ENCODE results near the gene CABP7.

The CABP7 gene

GRCh38 chr22:29707471-29707870, 12.3 kb upstream of the CABP7 start:
- H3K27ac ChIP-seq (ENCODE audit: low read length, poor library complexity, severe bottlenecking): no peak overlapping the region
- H3K79me1 ChIP-seq (replicated peaks; ENCODE audit: low read length, poor library complexity, severe bottlenecking): no peaks in the 10 kb centered on the region
- H3K4ac ChIP-seq (ENCODE audit: low read depth in 1 of 2, low read length in 2 of 2): no peak overlapping the region
- H3K36me3 ChIP-seq (ENCODE audit: control insufficient read depth in 1 of 2, insufficient read depth in 2 of 2, low read depth in 1 of 2, low read length in 2 of 2): no peaks in the 10 kb centered on the region
- H2BK120ac ChIP-seq (ENCODE audit: low read depth, low read length): no peak overlapping the region
- H4K8ac ChIP-seq (ENCODE audit: low read length): no peak overlapping the region
- H3K27me3 ChIP-seq (ENCODE audit: control insufficient read depth in 1 of 2, insufficient read depth in 1 of 2, low read length in 2 of 2): peaks cover 36 to 91% of the 10 kb centered on the region in 2 experiments
- H3K23ac ChIP-seq (ENCODE audit: low read length in 2 of 2): no peak overlapping the region
- no peak overlapping the region for H4K91ac ChIP-seq (ENCODE audit: low read length)
- no peak overlapping the region for H2BK15ac ChIP-seq (ENCODE audit: low read depth, poor library complexity, severe bottlenecking)
- no peak overlapping the region for H3K14ac ChIP-seq (ENCODE audit: low read length in 2 of 2)
- H3K4me3 ChIP-seq (ENCODE audit: insufficient read depth in 1 of 2, low read depth in 1 of 2, low read length in 2 of 2): no peak overlapping the region
- 89% methylated on average over 5 of the region's 5 CpGs for WGBS
- peaks cover 31% of the 10 kb centered on the region for H3K4me1 ChIP-seq (ENCODE audit: control insufficient read depth, insufficient read depth, low read depth, low read length)
- no peak overlapping the region for H3K4me2 ChIP-seq (ENCODE audit: low read length, poor library complexity, severe bottlenecking)
- no peak overlapping the region for H2AFZ ChIP-seq (ENCODE audit: low read depth, low read length)
- no peak overlapping the region for H3K18ac ChIP-seq (ENCODE audit: low read depth in 1 of 2, low read length in 2 of 2)
- H3K9me3 ChIP-seq (ENCODE audit: control insufficient read depth, low read length): no peaks in the 10 kb centered on the region
- no peak overlapping the region for H2AK5ac ChIP-seq (ENCODE audit: low read length, severe bottlenecking)
- H2BK12ac ChIP-seq (ENCODE audit: low read length in 2 of 2): no peak overlapping the region
- DNase-seq: no peak
- H3K9ac ChIP-seq (ENCODE audit: low read length): no peak overlapping the region
- no peak overlapping the region for H2BK5ac ChIP-seq (ENCODE audit: low read depth, low read length, poor library complexity, severe bottlenecking)

DNA sequence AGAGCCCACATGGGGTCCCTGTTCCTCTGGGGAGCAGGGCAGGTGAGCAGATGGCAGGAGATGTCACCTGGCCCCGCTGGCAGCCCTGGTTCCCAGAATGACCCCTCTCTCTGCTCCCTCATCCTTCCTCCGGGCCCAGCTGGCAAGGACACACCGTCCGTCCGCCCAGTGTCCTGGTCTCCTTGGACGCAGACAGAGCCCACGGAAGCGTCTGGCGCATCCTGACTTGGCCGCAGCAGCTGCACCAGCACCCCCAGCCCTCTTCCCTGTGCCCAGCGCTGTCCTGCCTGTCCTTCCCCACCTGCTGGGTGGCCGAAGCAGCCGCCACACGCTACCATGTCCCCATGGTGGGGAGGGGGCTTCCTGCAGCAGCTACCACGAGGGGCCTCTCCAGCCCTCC, 9.6 kb upstream of the CABP7 start:
- 78% methylated on average over 15 of the region's 15 CpGs for WGBS
- no peak overlapping the region for H3K4me3 ChIP-seq (ENCODE audit: insufficient read depth in 1 of 2, low read depth in 1 of 2, low read length in 2 of 2)

GRCh38 chr22:29710922-29711593, 8.7 kb upstream of the CABP7 start:
- no peak overlapping the region for H3K23ac ChIP-seq (ENCODE audit: low read length in 2 of 2)
- H3K4me1 ChIP-seq (ENCODE audit: control insufficient read depth, insufficient read depth, low read depth, low read length): no peaks in the 10 kb centered on the region
- no peaks in the 10 kb centered on the region for H3K36me3 ChIP-seq (ENCODE audit: control insufficient read depth in 1 of 2, insufficient read depth in 2 of 2, low read depth in 1 of 2, low read length in 2 of 2)
- H2BK5ac ChIP-seq (ENCODE audit: low read depth, low read length, poor library complexity, severe bottlenecking): no peak overlapping the region
- H3K27ac ChIP-seq (ENCODE audit: low read length, poor library complexity, severe bottlenecking): no peak overlapping the region
- no peak overlapping the region for H3K9ac ChIP-seq (ENCODE audit: low read length)
- no peak overlapping the region for H2AK5ac ChIP-seq (ENCODE audit: low read length, severe bottlenecking)
- H2BK15ac ChIP-seq (ENCODE audit: low read depth, poor library complexity, severe bottlenecking): no peak overlapping the region
- H2AFZ ChIP-seq (ENCODE audit: low read depth, low read length): no peak overlapping the region
- no peak overlapping the region for H3K4ac ChIP-seq (ENCODE audit: low read depth in 1 of 2, low read length in 2 of 2)
- H3K4me3 ChIP-seq (ENCODE audit: insufficient read depth in 1 of 2, low read depth in 1 of 2, low read length in 2 of 2): no peak overlapping the region
- WGBS: 78% methylated on average over 11 of the region's 18 CpGs
- no peaks in the 10 kb centered on the region for H3K9me3 ChIP-seq (ENCODE audit: control insufficient read depth, low read length)
- no peak overlapping the region for H2BK12ac ChIP-seq (ENCODE audit: low read length in 2 of 2)
- H3K4me2 ChIP-seq (ENCODE audit: low read length, poor library complexity, severe bottlenecking): no peak overlapping the region
- H4K91ac ChIP-seq (ENCODE audit: low read length): no peak overlapping the region
- no peak overlapping the region for H4K8ac ChIP-seq (ENCODE audit: low read length)
- no peak for DNase-seq
- peaks cover 68 to 93% of the 10 kb centered on the region in 2 experiments for H3K27me3 ChIP-seq (ENCODE audit: control insufficient read depth in 1 of 2, insufficient read depth in 1 of 2, low read length in 2 of 2)
- H3K14ac ChIP-seq (ENCODE audit: low read length in 2 of 2): no peak overlapping the region
- H3K18ac ChIP-seq (ENCODE audit: low read depth in 1 of 2, low read length in 2 of 2): no peak overlapping the region
- H2BK120ac ChIP-seq (ENCODE audit: low read depth, low read length): no peak overlapping the region
- no peaks in the 10 kb centered on the region for H3K79me1 ChIP-seq (replicated peaks; ENCODE audit: low read length, poor library complexity, severe bottlenecking)

More for the DNA sequence above, 9.6 kb upstream of the CABP7 start:
- Histone ChIP-seq H2BK5ac (ENCODE audit: low read depth, low read length, poor library complexity, severe bottlenecking) (no peak overlapping the region), H3K79me1 (replicated peaks; ENCODE audit: low read length, poor library complexity, severe bottlenecking) (no peaks in the 10 kb centered on the region), H3K9me3 (ENCODE audit: control insufficient read depth, low read length) (no peaks in the 10 kb centered on the region), H3K4ac (ENCODE audit: low read depth in 1 of 2, low read length in 2 of 2) (no peak overlapping the region), H3K36me3 (ENCODE audit: control insufficient read depth in 1 of 2, insufficient read depth in 2 of 2, low read depth in 1 of 2, low read length in 2 of 2) (no peaks in the 10 kb centered on the region), H3K14ac (ENCODE audit: low read length in 2 of 2) (no peak overlapping the region), H3K27ac (ENCODE audit: low read length, poor library complexity, severe bottlenecking) (no peak overlapping the region), H2AK5ac (ENCODE audit: low read length, severe bottlenecking) (no peak overlapping the region), H2BK15ac (ENCODE audit: low read depth, poor library complexity, severe bottlenecking) (no peak overlapping the region), H3K18ac (ENCODE audit: low read depth in 1 of 2, low read length in 2 of 2) (no peak overlapping the region), H2AFZ (ENCODE audit: low read depth, low read length) (no peak overlapping the region), H2BK120ac (ENCODE audit: low read depth, low read length) (no peak overlapping the region), H3K27me3 (ENCODE audit: control insufficient read depth in 1 of 2, insufficient read depth in 1 of 2, low read length in 2 of 2) (peaks cover 59 to 93% of the 10 kb centered on the region in 2 experiments), H3K23ac (ENCODE audit: low read length in 2 of 2) (no peak overlapping the region), H2BK12ac (ENCODE audit: low read length in 2 of 2) (no peak overlapping the region), H4K8ac (ENCODE audit: low read length) (no peak overlapping the region), H3K4me1 (ENCODE audit: control insufficient read depth, insufficient read depth, low read depth, low read length) (peaks cover 6% of the 10 kb centered on the region), H4K91ac (ENCODE audit: low read length) (no peak overlapping the region), H3K4me2 (ENCODE audit: low read length, poor library complexity, severe bottlenecking) (no peak overlapping the region), H3K9ac (ENCODE audit: low read length) (no peak overlapping the region)
- DNase-seq: no peak

DNA sequence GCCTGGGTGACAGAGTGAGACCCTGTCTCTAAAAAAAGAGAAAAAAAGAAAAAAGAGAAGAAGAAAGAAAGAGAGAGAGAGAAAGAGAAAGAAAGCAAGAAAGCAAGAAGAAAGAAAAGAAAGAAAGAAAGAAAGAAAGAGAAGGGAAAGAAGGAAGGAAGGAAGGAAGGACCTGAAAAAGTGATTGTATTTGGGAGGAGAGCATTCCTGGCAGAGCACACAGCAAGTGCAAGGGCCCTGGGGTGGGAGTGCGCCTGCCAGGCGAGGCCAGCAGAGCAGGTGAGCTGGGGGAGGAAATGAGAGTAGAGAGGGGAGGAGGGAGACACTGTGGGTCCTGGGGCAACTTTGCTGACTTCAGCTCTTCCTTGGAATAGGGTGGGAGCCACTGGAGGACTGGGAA, 7.7 kb upstream of the CABP7 start:
- DNase-seq: no peak
- H2BK120ac ChIP-seq (ENCODE audit: low read depth, low read length): no peak overlapping the region
- no peaks in the 10 kb centered on the region for H3K9me3 ChIP-seq (ENCODE audit: control insufficient read depth, low read length)
- no peaks in the 10 kb centered on the region for H3K4me1 ChIP-seq (ENCODE audit: control insufficient read depth, insufficient read depth, low read depth, low read length)
- H3K79me1 ChIP-seq (replicated peaks; ENCODE audit: low read length, poor library complexity, severe bottlenecking): no peaks in the 10 kb centered on the region
- no peak overlapping the region for H2BK12ac ChIP-seq (ENCODE audit: low read length in 2 of 2)
- 88% methylated on average over 2 of the region's 2 CpGs for WGBS
- no peak overlapping the region for H3K4me2 ChIP-seq (ENCODE audit: low read length, poor library complexity, severe bottlenecking)
- no peak overlapping the region for H2AFZ ChIP-seq (ENCODE audit: low read depth, low read length)
- H4K8ac ChIP-seq (ENCODE audit: low read length): no peak overlapping the region
- no peaks in the 10 kb centered on the region for H3K36me3 ChIP-seq (ENCODE audit: control insufficient read depth in 1 of 2, insufficient read depth in 2 of 2, low read depth in 1 of 2, low read length in 2 of 2)
- no peak overlapping the region for H3K27ac ChIP-seq (ENCODE audit: low read length, poor library complexity, severe bottlenecking)
- no peak overlapping the region for H3K4ac ChIP-seq (ENCODE audit: low read depth in 1 of 2, low read length in 2 of 2)
- peaks cover 69 to 93% of the 10 kb centered on the region in 2 experiments for H3K27me3 ChIP-seq (ENCODE audit: control insufficient read depth in 1 of 2, insufficient read depth in 1 of 2, low read length in 2 of 2)
- H2BK5ac ChIP-seq (ENCODE audit: low read depth, low read length, poor library complexity, severe bottlenecking): no peak overlapping the region
- H3K23ac ChIP-seq (ENCODE audit: low read length in 2 of 2): no peak overlapping the region
- no peak overlapping the region for H4K91ac ChIP-seq (ENCODE audit: low read length)
- no peak overlapping the region for H3K4me3 ChIP-seq (ENCODE audit: insufficient read depth in 1 of 2, low read depth in 1 of 2, low read length in 2 of 2)
- H3K9ac ChIP-seq (ENCODE audit: low read length): no peak overlapping the region
- no peak overlapping the region for H3K14ac ChIP-seq (ENCODE audit: low read length in 2 of 2)
- no peak overlapping the region for H2AK5ac ChIP-seq (ENCODE audit: low read length, severe bottlenecking)
- H3K18ac ChIP-seq (ENCODE audit: low read depth in 1 of 2, low read length in 2 of 2): no peak overlapping the region
- no peak overlapping the region for H2BK15ac ChIP-seq (ENCODE audit: low read depth, poor library complexity, severe bottlenecking)

Data from mesenchymal stem cell (in vitro differentiated cells and primary cell).